H9 (cell line): ENCODE data around the gene TENM4. TPM values are rescaled to one million over a fixed set of nuclear protein-coding genes. Genes with fewer than 3 reads are reported as not detected.

Experiments
- DNase-seq: peaks from one replicate; pipeline ENCODE4 v3.0.0-alpha.2; 2017
- H2AFZ ChIP-seq: one replicate; pipeline ENCODE4 v1.6.1; 2013; ENCODE audit warnings: mild to moderate bottlenecking, low read length, control low read depth, moderate library complexity
- H2AK5ac ChIP-seq: 2 replicates; pipeline ENCODE4 v1.6.1; 2013; ENCODE audit warnings: low read length, control low read depth, mixed read lengths; ENCODE audit not compliant: insufficient read length
- H2BK120ac ChIP-seq: one replicate; pipeline ENCODE4 v1.6.1; 2013; ENCODE audit warnings: low read depth, mild to moderate bottlenecking, low read length, control low read depth, inconsistent platforms; ENCODE audit not compliant: poor library complexity, severe bottlenecking
- H2BK12ac ChIP-seq: 2 replicates; pipeline ENCODE4 v1.6.1; 2013; ENCODE audit warnings: low read length, control low read depth, mixed read lengths, low read depth; ENCODE audit not compliant: insufficient read length
- H2BK15ac ChIP-seq: 2 replicates; pipeline ENCODE4 v1.6.1; 2013; ENCODE audit warnings: low read depth, low read length, control low read depth
- H2BK20ac ChIP-seq: one replicate; pipeline ENCODE4 v1.6.1; 2013; ENCODE audit warnings: low read depth, mild to moderate bottlenecking, low read length, control low read depth, inconsistent platforms; ENCODE audit not compliant: poor library complexity, severe bottlenecking
- H2BK5ac ChIP-seq: 2 replicates; pipeline ENCODE4 v1.6.1; 2013; ENCODE audit warnings: low read length, control low read depth, mixed read lengths; ENCODE audit not compliant: insufficient read length
- H3K14ac ChIP-seq: 2 replicates; pipeline ENCODE4 v1.6.1; 2013; ENCODE audit warnings: low read length, control low read depth; ENCODE audit not compliant: insufficient read depth
- H3K18ac ChIP-seq: 2 replicates; pipeline ENCODE4 v1.6.1; 2013; ENCODE audit warnings: low read depth, mild to moderate bottlenecking, mixed read lengths, low read length, control low read depth; ENCODE audit not compliant: insufficient read length
- H3K23ac ChIP-seq: 2 replicates; pipeline ENCODE4 v1.6.1; 2013; ENCODE audit warnings: low read length, control low read depth, mixed read lengths, low read depth; ENCODE audit not compliant: insufficient read length
- H3K23me2 ChIP-seq: 2 replicates; pipeline ENCODE4 v1.6.1; 2013; ENCODE audit warnings: low read depth, mild to moderate bottlenecking, mixed read lengths, low read length, control low read depth; ENCODE audit not compliant: insufficient read length, poor library complexity, severe bottlenecking
- H3K27ac ChIP-seq: 2 replicates; pipeline ENCODE4 v1.5.1; 2013; ENCODE audit warnings: low read length, control low read depth, mixed read lengths, low read depth; ENCODE audit not compliant: insufficient read length
- H3K27me3 ChIP-seq: 2 replicates; pipeline ENCODE4 v1.6.1; 2013; ENCODE audit warnings: low read length, control low read depth, inconsistent platforms; ENCODE audit not compliant: insufficient read depth
- H3K4ac ChIP-seq: 2 replicates; pipeline ENCODE4 v1.6.1; 2013; ENCODE audit warnings: low read depth, mild to moderate bottlenecking, control low read depth, inconsistent platforms, low read length, moderate library complexity
- H3K4me1 ChIP-seq: 2 replicates; pipeline ENCODE4 v1.6.1; 2013; ENCODE audit warnings: low read length, control low read depth, inconsistent platforms; ENCODE audit not compliant: insufficient read depth
- H3K4me2 ChIP-seq: 2 replicates; pipeline ENCODE4 v1.6.1; 2013; ENCODE audit warnings: low read length, control low read depth, mixed read lengths; ENCODE audit not compliant: insufficient read length, insufficient read depth
- H3K56ac ChIP-seq: 2 replicates; pipeline ENCODE4 v1.6.1; 2013; ENCODE audit warnings: low read depth, mild to moderate bottlenecking, mixed read lengths, low read length, control low read depth; ENCODE audit not compliant: insufficient read length
- H3K79me1 ChIP-seq: 2 replicates; pipeline ENCODE4 v1.6.1; 2013; ENCODE audit warnings: low read depth, mild to moderate bottlenecking, moderate library complexity, low read length, control low read depth, inconsistent platforms; ENCODE audit not compliant: insufficient read depth, poor library complexity, severe bottlenecking
- H3K79me2 ChIP-seq: 2 replicates; pipeline ENCODE4 v1.6.1; 2013; ENCODE audit warnings: low read length, control low read depth, inconsistent platforms; ENCODE audit not compliant: insufficient read depth
- H3K9ac ChIP-seq: 2 replicates; pipeline ENCODE4 v1.6.1; 2013; ENCODE audit warnings: low read length, control low read depth, mixed read lengths; ENCODE audit not compliant: insufficient read length; ENCODE audit errors: extremely low read depth
- H3K9me3 ChIP-seq: one replicate; pipeline ENCODE4 v1.6.1; 2013; ENCODE audit warnings: low read depth, low read length, inconsistent platforms; ENCODE audit not compliant: control insufficient read depth
- H3T11ph ChIP-seq: one replicate; pipeline ENCODE4 v1.6.1; 2013; ENCODE audit warnings: mild to moderate bottlenecking, low read length, control low read depth, inconsistent platforms
- H4K20me1 ChIP-seq: one replicate; pipeline ENCODE4 v1.6.1; 2013; ENCODE audit not compliant: control insufficient read depth, insufficient read length, insufficient read depth
- H4K5ac ChIP-seq: 2 replicates; pipeline ENCODE4 v1.6.1; 2013; ENCODE audit warnings: low read depth, mild to moderate bottlenecking, mixed read lengths, low read length, control low read depth; ENCODE audit not compliant: insufficient read length
- H4K8ac ChIP-seq: replicated peaks from 2 replicates; pipeline ENCODE4 v1.6.1; 2013; ENCODE audit warnings: low read length, control low read depth, mixed read lengths, low read depth; ENCODE audit not compliant: insufficient read length
- H4K91ac ChIP-seq: 2 replicates; pipeline ENCODE4 v1.6.1; 2013; ENCODE audit warnings: low read depth, mild to moderate bottlenecking, moderate library complexity, mixed read lengths, low read length, control low read depth; ENCODE audit not compliant: insufficient read length
- H3K27ac Mint-ChIP-seq, 3 experiments: 2 replicates in 2 of 3; 3 replicates in 1 of 3; pipeline ENCODE4 v1.8.0; 2020 to 2021; ENCODE audit warnings: mixed read lengths in 3 of 3, mild to moderate bottlenecking in 1 of 3, moderate library complexity in 1 of 3
- H3K27me3 Mint-ChIP-seq: 2 replicates; pipeline ENCODE4 v1.8.0; 2021; ENCODE audit warnings: low read depth, mild to moderate bottlenecking, moderate library complexity, mixed read lengths
- H3K36me3 Mint-ChIP-seq, 3 experiments: 2 replicates in 2 of 3; 3 replicates in 1 of 3; pipeline ENCODE4 v1.8.0; 2020 to 2021; ENCODE audit warnings: low read depth in 3 of 3, mixed read lengths in 3 of 3; ENCODE audit not compliant: insufficient read depth in 1 of 3
- H3K4me1 Mint-ChIP-seq, 2 experiments: 2 replicates each; pipeline ENCODE4 v1.8.0; 2020; ENCODE audit warnings: mixed read lengths in 2 of 2
- H3K4me3 Mint-ChIP-seq, 2 experiments: 2 replicates in 1 of 2; 3 replicates in 1 of 2; pipeline ENCODE4 v1.8.0; 2020 to 2021; ENCODE audit warnings: mild to moderate bottlenecking in 2 of 2, mixed read lengths in 2 of 2, moderate library complexity in 1 of 2
- H3K9me3 Mint-ChIP-seq, 2 experiments: 2 replicates in 1 of 2; 3 replicates in 1 of 2; pipeline ENCODE4 v1.8.0; 2020; ENCODE audit warnings: mild to moderate bottlenecking in 2 of 2, mixed read lengths in 2 of 2, moderate library complexity in 1 of 2
- CTCF ChIP-seq: fragments of 200-600 bp; sonication (generic); conservative IDR thresholded peaks from 3 replicates; pipeline ENCODE4 v1.8.0; 2021; ENCODE audit warnings: antibody characterized with exemption, mild to moderate bottlenecking
- WGBS: extraction: QIAGEN DNeasy Blood & Tissue Kit; methylation state at CpG from one replicate; pipeline ENCODE4 v1.1.7; 2013; ENCODE audit warnings: missing lambda C conversion rate, low lambda C conversion rate, mixed read lengths; ENCODE audit not compliant: insufficient read length; ENCODE audit errors: extremely low coverage; 5-methylcytosine and 5-hydroxymethylcytosine counted together
- total RNA-seq: library from RNA; stranded (reverse); gene quantifications from 2 replicates; pipeline ENCODE4 v1.2.1, GENCODE V29; 2021

Gene TENM4
- total RNA-seq, 1 experiment from 2014 or later: 4.6 TPM

DNA sequence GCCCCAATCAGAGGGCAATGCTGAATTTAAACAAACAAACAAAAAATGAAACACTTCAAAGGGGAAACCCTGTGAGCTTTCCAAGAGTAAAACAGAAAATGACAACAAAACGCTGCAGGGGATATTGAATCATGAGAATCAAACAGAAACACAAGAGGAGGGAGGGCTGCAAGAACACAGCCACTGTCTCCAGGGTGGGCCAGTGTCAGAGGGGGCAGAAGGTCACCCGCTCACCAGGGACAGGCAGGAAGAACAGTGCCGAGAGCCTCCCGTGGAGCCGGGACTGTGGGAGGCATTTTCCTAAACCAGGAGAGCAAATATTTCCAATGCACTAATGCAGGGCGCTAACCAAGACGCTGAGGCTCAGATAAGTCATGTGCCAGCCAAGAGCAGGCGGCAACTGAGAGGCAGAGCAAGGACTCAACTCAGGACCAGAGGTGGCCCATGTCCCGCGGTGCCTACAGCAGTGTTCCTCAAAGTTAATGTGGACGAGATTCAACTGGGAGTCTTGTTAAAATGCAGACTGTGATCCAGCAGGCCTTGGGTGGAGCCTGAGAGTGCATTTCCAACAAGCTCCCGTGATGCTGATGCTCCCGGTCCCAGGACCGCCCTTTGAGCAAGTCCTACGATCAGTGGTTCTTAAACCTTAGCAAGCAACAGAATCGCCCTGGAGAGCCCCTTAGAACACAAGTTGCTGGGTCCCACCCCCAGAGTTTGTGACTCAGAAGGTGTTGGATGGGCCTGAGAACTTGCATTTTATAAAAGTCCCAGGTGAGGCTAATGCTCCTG lies 197.2 kb downstream of the TENM4 start:
- H4K91ac ChIP-seq: no peak overlapping the region
- TF ChIP-seq CTCF: no peak
- no CpG with 5 or more reads among the region's 16 CpGs for WGBS
- H3K56ac ChIP-seq: no peak overlapping the region
- H3K4me1 ChIP-seq: no peaks in the 10 kb centered on the region
- no peak overlapping the region for H3K23ac ChIP-seq
- no peaks in the 10 kb centered on the region for H3K9me3 ChIP-seq
- Mint-ChIP-seq H3K9me3 (no peaks in the 10 kb centered on the region; a peak in 1 of 5 replicates), H3K36me3 (no peaks in the 10 kb centered on the region), H3K27me3 (no peaks in the 10 kb centered on the region; the same call in 1 of the 2 replicates), H3K4me1 (peaks cover 10 to 28% of the 10 kb centered on the region in 2 experiments), H3K27ac (peak overlapping the region in 1 of 3 experiments; percentile 29; a peak in 1 of 7 replicates), H3K4me3 (no peak overlapping the region)
- no peak overlapping the region for H2BK120ac ChIP-seq
- H3K4me2 ChIP-seq: no peak overlapping the region
- no peak overlapping the region for H4K8ac ChIP-seq
- no peaks in the 10 kb centered on the region for H3K27me3 ChIP-seq
- no peak overlapping the region for H3K18ac ChIP-seq
- H2AK5ac ChIP-seq: no peak overlapping the region
- H4K5ac ChIP-seq: no peak overlapping the region
- H3T11ph ChIP-seq: no peak overlapping the region
- no peaks in the 10 kb centered on the region for H3K23me2 ChIP-seq
- H2AFZ ChIP-seq: no peak overlapping the region
- H3K4ac ChIP-seq: no peak overlapping the region
- no peak overlapping the region for H2BK5ac ChIP-seq
- H3K79me2 ChIP-seq: no peaks in the 10 kb centered on the region
- H3K9ac ChIP-seq: no peak overlapping the region
- no peak overlapping the region for H2BK15ac ChIP-seq
- H3K14ac ChIP-seq: no peak overlapping the region; the same call in 1 of the 2 replicates
- H4K20me1 ChIP-seq: no peaks in the 10 kb centered on the region
- no peaks in the 10 kb centered on the region for H3K79me1 ChIP-seq
- no peak overlapping the region for H2BK12ac ChIP-seq
- DNase-seq: no peak
- no peak overlapping the region for H3K27ac ChIP-seq
- no peak overlapping the region for H2BK20ac ChIP-seq
